MCF 10A (cell line): ENCODE results near the gene NIM1K. TPM values are rescaled to one million over a fixed set of nuclear protein-coding genes. Genes with fewer than 3 reads are reported as not detected.

Experiments used
- BruUV-seq: library from RNA; stranded (reverse); fragments of 400-500 nt; replicated peaks from 2 replicates; lab custom pipeline; 2021; lab: Mats Ljungman, UMichigan
- CTCF ChIA-PET: fragments of 300-600 bp; sonication (Branson Sonifier 250); formaldehyde crosslinking; extraction: SDS; loops from one replicate; lab custom pipeline; 2021; ENCODE audit warnings: antibody characterized with exemption, inconsistent platforms; lab: Yijun Ruan, JAX
- POLR2A ChIA-PET: fragments of 300-600, 350-650 bp; sonication (Branson Sonifier 250); formaldehyde crosslinking; extraction: SDS; loops from one replicate; lab custom pipeline; 2020; ENCODE audit warnings: antibody characterized with exemption, inconsistent platforms; lab: Yijun Ruan, JAX
- DNase-seq: peaks from one replicate; pipeline ENCODE4 v3.0.0-alpha.2; 2018; ENCODE audit not compliant: unreplicated experiment
- H3K27ac Mint-ChIP-seq: one replicate; pipeline ENCODE4 v1.8.0; 2022; ENCODE audit warnings: mild to moderate bottlenecking, low read depth, mixed read lengths; ENCODE audit not compliant: unreplicated experiment
- H3K27me3 Mint-ChIP-seq: one replicate; pipeline ENCODE4 v1.8.0; 2022; ENCODE audit warnings: mixed read lengths; ENCODE audit not compliant: insufficient read depth, unreplicated experiment
- H3K36me3 Mint-ChIP-seq: one replicate; pipeline ENCODE4 v1.8.0; 2022; ENCODE audit warnings: mild to moderate bottlenecking, moderate library complexity, mixed read lengths; ENCODE audit not compliant: insufficient read depth, unreplicated experiment
- H3K4me1 Mint-ChIP-seq: one replicate; pipeline ENCODE4 v1.8.0; 2022; ENCODE audit warnings: mixed read lengths; ENCODE audit not compliant: insufficient read depth, unreplicated experiment
- H3K4me3 Mint-ChIP-seq: one replicate; pipeline ENCODE4 v1.8.0; 2022; ENCODE audit warnings: mild to moderate bottlenecking, moderate library complexity, mixed read lengths; ENCODE audit not compliant: unreplicated experiment
- H3K9me3 Mint-ChIP-seq: one replicate; pipeline ENCODE4 v1.8.0; 2022; ENCODE audit warnings: mixed read lengths; ENCODE audit not compliant: unreplicated experiment
- CTCF ChIP-seq: fragments of 200-600 bp; IDR thresholded peaks from one replicate; pipeline ENCODE4 v1.8.0; 2022; ENCODE audit warnings: antibody characterized with exemption, mild to moderate bottlenecking; ENCODE audit not compliant: unreplicated experiment
- intact Hi-C: fragments of 100-400 bp; cut with micrococcal nuclease; formaldehyde crosslinking; loops from 2 replicates; pipeline ENCODE4 v1.14.1; 2022
- total RNA-seq: library from RNA; stranded (reverse); gene quantifications from 2 replicates; pipeline ENCODE4 v1.2.3, GENCODE V29; 2022

The NIM1K gene
- total RNA-seq, 1 experiment from 2014 or later, result not detected

GRCh38 chr5:43245724-43246385, 53.8 kb downstream of the NIM1K start:
- Mint-ChIP-seq H3K4me3 (no peak overlapping the region), H3K9me3 (no peaks in the 10 kb centered on the region), H3K36me3 (no peaks in the 10 kb centered on the region), H3K27me3 (peaks cover 6% of the 10 kb centered on the region), H3K4me1 (no peaks in the 10 kb centered on the region), H3K27ac (no peak overlapping the region)
- POLR2A ChIA-PET, result no interaction called here
- no peak for TF ChIP-seq CTCF
- no TSS peak for BruUV-seq
- intact Hi-C loops, result no loop called here
- CTCF ChIA-PET, result no interaction called here
- DNase-seq, result no peak

GRCh38 chr5:43251754-43252153, 59.7 kb downstream of the NIM1K start:
- H3K27me3 Mint-ChIP-seq, result peaks cover 35% of the 10 kb centered on the region
- intact Hi-C loops, result no loop called here
- no peak for TF ChIP-seq CTCF
- CTCF ChIA-PET, result interaction anchor here (1.4 kb wide), 1 partner anchor 44 kb away, joined by 3 read pairs; no protein-coding TSS in a partner anchor
- no peaks in the 10 kb centered on the region for H3K9me3 Mint-ChIP-seq
- no peak for DNase-seq
- H3K4me3 Mint-ChIP-seq, result no peak overlapping the region
- H3K27ac Mint-ChIP-seq, result no peak overlapping the region
- H3K4me1 Mint-ChIP-seq, result no peaks in the 10 kb centered on the region
- POLR2A ChIA-PET, result no interaction called here
- H3K36me3 Mint-ChIP-seq, result no peaks in the 10 kb centered on the region
- no TSS peak for BruUV-seq

GRCh38 chr5:43255704-43256103, 63.7 kb downstream of the NIM1K start:
- ChIA-PET POLR2A (interaction anchor here (0.6 kb wide), 1 partner anchor 1979 kb away, joined by 3 read pairs; no protein-coding TSS in a partner anchor), CTCF (interaction anchor here (0.6 kb wide), 1 partner anchor 39 kb away, joined by 3 read pairs; no protein-coding TSS in a partner anchor)
- intact Hi-C loops, result no loop called here
- H3K4me3 Mint-ChIP-seq, result no peak overlapping the region
- H3K36me3 Mint-ChIP-seq, result no peaks in the 10 kb centered on the region
- H3K27ac Mint-ChIP-seq, result no peak overlapping the region
- no TSS peak for BruUV-seq
- DNase-seq, result no peak
- H3K27me3 Mint-ChIP-seq, result peaks cover 58% of the 10 kb centered on the region
- TF ChIP-seq CTCF, result no peak
- no peaks in the 10 kb centered on the region for H3K9me3 Mint-ChIP-seq
- H3K4me1 Mint-ChIP-seq, result no peaks in the 10 kb centered on the region

GRCh38 chr5:43256261-43256966, 64.4 kb downstream of the NIM1K start:
- intact Hi-C loops, result no loop called here
- Mint-ChIP-seq H3K4me1 (no peaks in the 10 kb centered on the region), H3K4me3 (no peak overlapping the region), H3K36me3 (no peaks in the 10 kb centered on the region), H3K27ac (no peak overlapping the region), H3K27me3 (peaks cover 58% of the 10 kb centered on the region), H3K9me3 (no peaks in the 10 kb centered on the region)
- DNase-seq, result no peak
- TF ChIP-seq CTCF, result no peak
- ChIA-PET CTCF (interaction anchor here (0.6 kb wide), 1 partner anchor 38 kb away, joined by 3 read pairs; no protein-coding TSS in a partner anchor), POLR2A (interaction anchor here (0.6 kb wide), 1 partner anchor 1980 kb away, joined by 3 read pairs; no protein-coding TSS in a partner anchor)
- BruUV-seq, result no TSS peak
